ENCODE measurements around the gene C2orf66. TPM values are rescaled to one million over a fixed set of nuclear protein-coding genes. Genes with fewer than 3 reads are reported as not detected.

Gene C2orf66
- total and polyA plus RNA-seq, 2 donors from 2014 or later, result not detected

- no peak for TF ChIP-seq CTCF (IDR thresholded peaks at IDR 0.05; ENCODE audit: borderline replicate concordance, extremely low read depth, insufficient read depth)
- H3K9ac ChIP-seq (ENCODE audit: low read length in 3 of 3), result no peak overlapping the region
- FAIRE-seq (no peak), DNase-seq (no peak)
- intact Hi-C loops (cut with DNase I), result no loop called here
- H3K27ac ChIP-seq (ENCODE audit: low read depth in 2 of 2, low read length in 2 of 2), result no peak overlapping the region
- H3K4me3 ChIP-seq (ENCODE audit: low read length in 3 of 3), result no peak overlapping the region
- peaks cover 10 to 56% (median 42%) of the 10 kb centered on the region in 3 donors for H3K36me3 ChIP-seq (ENCODE audit: control insufficient read depth in 2 of 3, insufficient read depth in 3 of 3, low read length in 3 of 3)
- no peaks in the 10 kb centered on the region for H3K27me3 ChIP-seq (ENCODE audit: control insufficient read depth, insufficient read depth, low read length)
- no peaks in the 10 kb centered on the region for H3K9me3 ChIP-seq (ENCODE audit: control insufficient read depth in 2 of 3, insufficient read depth in 1 of 3, low read length in 3 of 3)
- no peaks in the 10 kb centered on the region for H3K4me1 ChIP-seq (ENCODE audit: control insufficient read depth in 2 of 3, insufficient read depth in 2 of 3, low read depth in 1 of 3, low read length in 3 of 3)
Measured at GRCh38 chr2:196783431-196784094, 25.6 kb downstream of the C2orf66 start.

GRCh38 chr2:196767101-196767500 is 42.1 kb downstream of the C2orf66 start:
- H3K4me3 ChIP-seq (ENCODE audit: low read length in 3 of 3), result no peak overlapping the region
- no peaks in the 10 kb centered on the region for H3K9me3 ChIP-seq (ENCODE audit: control insufficient read depth in 2 of 3, insufficient read depth in 1 of 3, low read length in 3 of 3)
- DNase-seq (no peak), FAIRE-seq (peak; percentile 13)
- peaks cover 9 to 32% (median 14%) of the 10 kb centered on the region in 3 donors for H3K36me3 ChIP-seq (ENCODE audit: control insufficient read depth in 2 of 3, insufficient read depth in 3 of 3, low read length in 3 of 3)
- intact Hi-C loops (cut with DNase I), result no loop called here
- no peaks in the 10 kb centered on the region for H3K4me1 ChIP-seq (ENCODE audit: control insufficient read depth in 2 of 3, insufficient read depth in 2 of 3, low read depth in 1 of 3, low read length in 3 of 3)
- no peak overlapping the region for H3K27ac ChIP-seq (ENCODE audit: low read depth in 2 of 2, low read length in 2 of 2)
- no peak for TF ChIP-seq CTCF (IDR thresholded peaks at IDR 0.05; ENCODE audit: borderline replicate concordance, extremely low read depth, insufficient read depth)
- no peak overlapping the region for H3K9ac ChIP-seq (ENCODE audit: low read length in 3 of 3)
- no peaks in the 10 kb centered on the region for H3K27me3 ChIP-seq (ENCODE audit: control insufficient read depth, insufficient read depth, low read length)

- DNase-seq (no peak), FAIRE-seq (no peak)
- Histone ChIP-seq H3K4me3 (ENCODE audit: low read length in 3 of 3) (no peak overlapping the region), H3K9ac (ENCODE audit: low read length in 3 of 3) (no peak overlapping the region), H3K27ac (ENCODE audit: low read depth in 2 of 2, low read length in 2 of 2) (no peak overlapping the region), H3K4me1 (ENCODE audit: control insufficient read depth in 2 of 3, insufficient read depth in 2 of 3, low read depth in 1 of 3, low read length in 3 of 3) (no peaks in the 10 kb centered on the region), H3K9me3 (ENCODE audit: control insufficient read depth in 2 of 3, insufficient read depth in 1 of 3, low read length in 3 of 3) (peaks cover 0 to 3% (median 0%) of the 10 kb centered on the region in 3 donors), H3K27me3 (ENCODE audit: control insufficient read depth, insufficient read depth, low read length) (no peaks in the 10 kb centered on the region), H3K36me3 (ENCODE audit: control insufficient read depth in 2 of 3, insufficient read depth in 3 of 3, low read length in 3 of 3) (peaks cover 0 to 15% (median 4%) of the 10 kb centered on the region in 3 donors)
- intact Hi-C loops (cut with DNase I), result no loop called here
- no peak for TF ChIP-seq CTCF (IDR thresholded peaks at IDR 0.05; ENCODE audit: borderline replicate concordance, extremely low read depth, insufficient read depth)
Measured at GRCh38 chr2:196759378-196759706, 49.8 kb downstream of the C2orf66 start.
